ENCODE data around the gene TBXAS1.

The TBXAS1 gene

DNA sequence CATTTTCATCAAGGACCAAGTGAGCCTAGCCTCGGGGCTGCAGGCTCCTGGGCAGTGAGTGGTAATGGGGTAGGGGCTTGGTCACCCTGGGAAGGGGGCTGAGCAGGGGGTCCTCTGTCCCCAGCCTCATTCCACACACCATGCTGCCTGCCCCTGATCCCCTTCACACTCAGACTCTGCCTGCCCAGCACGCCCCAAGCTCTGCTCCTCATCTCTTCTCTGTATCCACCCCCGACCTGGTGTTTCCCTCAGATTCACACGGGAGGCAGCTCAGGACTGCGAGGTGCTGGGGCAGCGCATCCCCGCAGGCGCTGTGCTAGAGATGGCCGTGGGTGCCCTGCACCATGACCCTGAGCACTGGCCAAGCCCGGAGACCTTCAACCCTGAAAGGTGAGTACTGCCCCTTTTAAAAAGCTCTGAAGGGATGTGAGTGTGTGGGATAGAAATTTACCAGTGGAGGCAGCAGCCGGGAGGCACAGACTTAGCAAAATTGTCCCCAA lies 186.5 kb downstream of the TBXAS1 start:
- TF ChIP-seq, protein P1, sequence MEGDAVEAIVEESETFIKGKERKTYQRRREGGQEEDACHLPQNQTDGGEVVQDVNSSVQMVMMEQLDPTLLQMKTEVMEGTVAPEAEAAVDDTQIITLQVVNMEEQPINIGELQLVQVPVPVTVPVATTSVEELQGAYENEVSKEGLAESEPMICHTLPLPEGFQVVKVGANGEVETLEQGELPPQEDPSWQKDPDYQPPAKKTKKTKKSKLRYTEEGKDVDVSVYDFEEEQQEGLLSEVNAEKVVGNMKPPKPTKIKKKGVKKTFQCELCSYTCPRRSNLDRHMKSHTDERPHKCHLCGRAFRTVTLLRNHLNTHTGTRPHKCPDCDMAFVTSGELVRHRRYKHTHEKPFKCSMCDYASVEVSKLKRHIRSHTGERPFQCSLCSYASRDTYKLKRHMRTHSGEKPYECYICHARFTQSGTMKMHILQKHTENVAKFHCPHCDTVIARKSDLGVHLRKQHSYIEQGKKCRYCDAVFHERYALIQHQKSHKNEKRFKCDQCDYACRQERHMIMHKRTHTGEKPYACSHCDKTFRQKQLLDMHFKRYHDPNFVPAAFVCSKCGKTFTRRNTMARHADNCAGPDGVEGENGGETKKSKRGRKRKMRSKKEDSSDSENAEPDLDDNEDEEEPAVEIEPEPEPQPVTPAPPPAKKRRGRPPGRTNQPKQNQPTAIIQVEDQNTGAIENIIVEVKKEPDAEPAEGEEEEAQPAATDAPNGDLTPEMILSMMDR (IDR thresholded peaks at IDR 0.05; ENCODE audit: control insufficient read depth, extremely low read depth, insufficient read depth), result no peak
- no peak overlapping the region for H3K4me3 ChIP-seq (ENCODE audit: low read depth, low read length)
- no peak for DNase-seq (ENCODE audit: low read depth)

GRCh38 chr7:140016540-140016939 lies 187.5 kb downstream of the TBXAS1 start:
- no peak for DNase-seq (ENCODE audit: low read depth)
- no peak overlapping the region for H3K4me3 ChIP-seq (ENCODE audit: low read depth, low read length)
- TF ChIP-seq, protein P1 (IDR thresholded peaks at IDR 0.05; ENCODE audit: control insufficient read depth, extremely low read depth, insufficient read depth), result no peak

DNA sequence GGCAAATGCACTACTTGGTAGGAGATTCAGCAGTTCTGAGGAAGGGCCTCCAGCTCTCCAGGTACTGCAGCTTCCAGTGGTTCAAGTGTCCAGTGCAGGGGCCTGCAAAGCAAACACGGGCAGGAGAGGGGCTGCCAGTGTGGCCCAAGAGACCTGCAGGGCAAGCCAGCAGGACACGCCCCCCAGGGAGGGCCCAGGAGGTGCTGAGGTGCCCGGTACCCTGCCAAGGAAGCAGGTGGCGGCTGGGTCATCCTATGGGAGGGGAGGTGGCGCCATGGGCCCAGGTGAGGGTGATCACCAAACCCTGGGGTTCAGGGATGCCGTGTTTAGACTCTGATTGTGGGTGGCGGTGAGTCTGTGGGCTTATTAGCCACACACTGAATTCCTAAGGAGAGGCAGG lies 188.0 kb downstream of the TBXAS1 start:
- no peak overlapping the region for H3K4me3 ChIP-seq (ENCODE audit: low read depth, low read length)
- DNase-seq (ENCODE audit: low read depth), result no peak

GRCh38 chr7:140017543-140017942 lies 188.5 kb downstream of the TBXAS1 start:
- TF ChIP-seq, protein P1 (IDR thresholded peaks at IDR 0.05; ENCODE audit: control insufficient read depth, extremely low read depth, insufficient read depth), result no peak
- no peak overlapping the region for H3K4me3 ChIP-seq (ENCODE audit: low read depth, low read length)
- no peak for DNase-seq (ENCODE audit: low read depth)

More for the DNA sequence above, 188.0 kb downstream of the TBXAS1 start:
- TF ChIP-seq, protein P1 (IDR thresholded peaks at IDR 0.05; ENCODE audit: control insufficient read depth, extremely low read depth, insufficient read depth), result no peak

DNA sequence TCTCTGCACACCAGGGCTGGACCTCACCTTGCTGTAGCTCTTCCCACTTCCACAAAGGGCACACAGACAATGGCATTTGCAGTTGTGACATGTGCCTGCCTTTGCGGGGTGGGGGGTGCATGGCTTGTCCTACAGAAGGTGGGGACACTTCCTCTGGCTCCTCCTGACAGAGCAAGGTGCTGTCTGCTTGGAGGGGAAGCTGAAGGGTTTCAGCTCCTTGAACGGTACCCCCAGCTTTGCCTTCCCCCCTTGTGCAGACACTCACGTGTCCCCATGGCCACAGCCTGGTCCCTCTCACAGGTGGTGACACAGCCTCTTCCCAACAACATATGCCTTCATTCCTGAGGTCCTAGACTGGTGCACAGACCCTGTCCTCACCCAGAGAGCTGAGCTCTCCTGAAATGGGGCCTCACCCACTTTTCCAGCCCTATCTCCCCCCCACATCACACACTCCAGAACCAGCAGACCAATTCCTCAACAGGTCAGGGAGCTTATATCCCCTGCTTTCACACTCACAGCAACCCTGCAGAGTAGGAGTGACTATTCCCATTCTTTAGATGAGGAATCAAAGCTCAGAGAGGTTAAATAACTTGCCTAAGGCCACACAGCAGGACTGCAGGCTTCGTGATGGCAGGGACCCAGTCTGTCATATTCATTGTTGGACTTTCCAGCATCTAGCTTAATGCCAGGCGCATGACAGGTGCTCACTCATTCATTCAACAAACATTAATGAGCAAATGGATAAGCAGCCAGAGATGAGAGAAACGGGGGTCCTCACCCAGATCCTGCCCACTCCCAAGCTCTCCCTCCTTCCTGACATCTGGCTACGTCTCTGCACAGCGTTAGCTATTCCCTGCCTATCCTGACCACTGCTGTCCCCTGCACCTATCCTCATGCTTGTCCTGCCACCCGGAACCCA lies 189.3 kb downstream of the TBXAS1 start:
- no peak for DNase-seq (ENCODE audit: low read depth)
- TF ChIP-seq, protein P1 (IDR thresholded peaks at IDR 0.05; ENCODE audit: control insufficient read depth, extremely low read depth, insufficient read depth), result no peak
- H3K4me3 ChIP-seq (ENCODE audit: low read depth, low read length), result no peak overlapping the region

DNA sequence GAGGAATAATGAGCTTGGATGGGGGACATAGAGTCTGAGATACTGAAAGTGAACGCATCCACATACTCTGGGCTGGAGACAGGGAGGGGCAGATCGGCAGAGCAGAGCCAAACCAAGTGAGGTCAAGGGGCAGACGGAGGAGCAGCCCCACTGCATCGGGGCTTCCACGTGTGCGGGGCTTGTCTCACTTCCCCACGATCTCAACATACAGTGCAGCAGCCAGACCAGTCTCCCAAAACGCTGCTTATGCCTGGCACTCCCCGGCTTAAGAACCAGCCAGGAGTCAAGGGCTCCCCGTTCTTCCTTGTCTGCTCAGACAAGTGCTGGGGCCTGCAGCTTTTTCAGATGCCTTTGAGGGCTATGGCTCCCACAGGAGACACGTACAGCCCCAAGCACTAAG lies 190.1 kb downstream of the TBXAS1 start:
- DNase-seq (ENCODE audit: low read depth), result no peak
- TF ChIP-seq, protein P1 (IDR thresholded peaks at IDR 0.05; ENCODE audit: control insufficient read depth, extremely low read depth, insufficient read depth), result no peak
- H3K4me3 ChIP-seq (ENCODE audit: low read depth, low read length), result no peak overlapping the region

Data from LNCaP clone FGC (cell line).